Body of pancreas (tissue), 4 donors: ENCODE data around the gene IKZF4. TPM values are rescaled to one million over a fixed set of nuclear protein-coding genes. Genes with fewer than 3 reads are reported as not detected.

Experiments
- ATAC-seq: fragments of 150-250 bp; one replicate; pipeline ENCODE4 v1.9.1; 2016
- DNase-seq, 4 donors: peaks; one replicate each; pipeline ENCODE4 v3.0.0-alpha.2; 2019
- H3K27ac ChIP-seq, 4 donors: fragments of 200-600 bp; sonication (generic); 1 replicate in 3 of 4; 2 replicates in 1 of 4; pipeline versions ENCODE4 v1.5.1 to v1.6.1; 2016 to 2019; ENCODE audit warnings: mild to moderate bottlenecking in 1 of 4, mixed read lengths in 1 of 4, moderate library complexity in 1 of 4
- H3K27me3 ChIP-seq, 2 donors: fragments of 200-600 bp; sonication (generic); one replicate each; pipeline ENCODE4 v1.6.0; 2016; ENCODE audit warnings: mild to moderate bottlenecking in 1 of 2
- H3K36me3 ChIP-seq, 2 donors: fragments of 200-600 bp; sonication (generic); replicated peaks in 1 of 2; 2 replicates each; pipeline ENCODE4 v1.5.1; 2016; ENCODE audit warnings: low read depth in 2 of 2; ENCODE audit not compliant: insufficient read depth in 1 of 2
- H3K4me1 ChIP-seq: fragments of 200-600 bp; sonication (generic); one replicate; pipeline ENCODE4 v1.6.0; 2016
- H3K4me3 ChIP-seq, 2 donors: fragments of 200-600 bp; sonication (generic); 1 replicate in 1 of 2; 2 replicates in 1 of 2; pipeline ENCODE4 v1.5.1; 2016 to 2019
- H3K9me3 ChIP-seq, 3 donors: fragments of 200-600 bp; sonication (generic); 1 replicate in 2 of 3; 2 replicates in 1 of 3; pipeline ENCODE4 v1.5.1; 2016
- POLR2A ChIP-seq, 3 donors: fragments of 450-650 bp; IDR thresholded peaks; one replicate each; pipeline ENCODE4 v1.6.1; 2016; ENCODE audit warnings: antibody characterized with exemption in 3 of 3, mild to moderate bottlenecking in 2 of 3
- WGBS, 2 donors: methylation state at CpG; one replicate each; pipeline ENCODE4 v1.1.5; 2017; 5-methylcytosine and 5-hydroxymethylcytosine counted together
- intact Hi-C: fragments of 100-400 bp; cut with DNase I; formaldehyde crosslinking; loops from one replicate; pipeline ENCODE4 v1.15.1; 2023
- total RNA-seq, 2 donors: library from RNA; depleted of rRNA; stranded (reverse); fragments of >200 nt; gene quantifications; one replicate each; pipeline ENCODE4 v1.1.0, GENCODE V29; 2016
- TF ChIP-seq, protein P1 (sequence below), 7 experiments: fragments of 450-650 bp in 4 of 7; fragments of 200-600 bp in 3 of 7; sonication (generic) in 3 of 7; IDR thresholded peaks; one replicate each; pipeline ENCODE4 v1.5.1; 2016 to 2019; ENCODE audit warnings: antibody characterized with exemption in 7 of 7

The IKZF4 gene
- total RNA-seq, 2 donors from 2014 or later = 2.6 to 7.6 TPM

DNA sequence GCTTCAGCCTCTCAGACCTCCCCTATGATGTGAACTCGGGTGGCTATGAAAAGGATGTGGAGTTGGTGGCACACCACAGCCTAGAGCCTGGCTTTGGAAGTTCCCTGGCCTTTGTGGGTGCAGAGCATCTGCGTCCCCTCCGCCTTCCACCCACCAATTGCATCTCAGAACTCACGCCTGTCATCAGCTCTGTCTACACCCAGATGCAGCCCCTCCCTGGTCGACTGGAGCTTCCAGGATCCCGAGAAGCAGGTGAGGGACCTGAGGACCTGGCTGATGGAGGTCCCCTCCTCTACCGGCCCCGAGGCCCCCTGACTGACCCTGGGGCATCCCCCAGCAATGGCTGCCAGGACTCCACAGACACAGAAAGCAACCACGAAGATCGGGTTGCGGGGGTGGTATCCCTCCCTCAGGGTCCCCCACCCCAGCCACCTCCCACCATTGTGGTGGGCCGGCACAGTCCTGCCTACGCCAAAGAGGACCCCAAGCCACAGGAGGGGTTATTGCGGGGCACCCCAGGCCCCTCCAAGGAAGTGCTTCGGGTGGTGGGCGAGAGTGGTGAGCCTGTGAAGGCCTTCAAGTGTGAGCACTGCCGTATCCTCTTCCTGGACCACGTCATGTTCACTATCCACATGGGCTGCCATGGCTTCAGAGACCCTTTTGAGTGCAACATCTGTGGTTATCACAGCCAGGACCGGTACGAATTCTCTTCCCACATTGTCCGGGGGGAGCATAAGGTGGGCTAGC lies 13.9 kb downstream of the IKZF4 start:
- H3K27ac ChIP-seq = no peak overlapping the region
- no peaks in the 10 kb centered on the region for H3K27me3 ChIP-seq
- TF ChIP-seq POLR2A (IDR thresholded peaks at IDR 0.05) = no peak
- TF ChIP-seq, protein P1, sequence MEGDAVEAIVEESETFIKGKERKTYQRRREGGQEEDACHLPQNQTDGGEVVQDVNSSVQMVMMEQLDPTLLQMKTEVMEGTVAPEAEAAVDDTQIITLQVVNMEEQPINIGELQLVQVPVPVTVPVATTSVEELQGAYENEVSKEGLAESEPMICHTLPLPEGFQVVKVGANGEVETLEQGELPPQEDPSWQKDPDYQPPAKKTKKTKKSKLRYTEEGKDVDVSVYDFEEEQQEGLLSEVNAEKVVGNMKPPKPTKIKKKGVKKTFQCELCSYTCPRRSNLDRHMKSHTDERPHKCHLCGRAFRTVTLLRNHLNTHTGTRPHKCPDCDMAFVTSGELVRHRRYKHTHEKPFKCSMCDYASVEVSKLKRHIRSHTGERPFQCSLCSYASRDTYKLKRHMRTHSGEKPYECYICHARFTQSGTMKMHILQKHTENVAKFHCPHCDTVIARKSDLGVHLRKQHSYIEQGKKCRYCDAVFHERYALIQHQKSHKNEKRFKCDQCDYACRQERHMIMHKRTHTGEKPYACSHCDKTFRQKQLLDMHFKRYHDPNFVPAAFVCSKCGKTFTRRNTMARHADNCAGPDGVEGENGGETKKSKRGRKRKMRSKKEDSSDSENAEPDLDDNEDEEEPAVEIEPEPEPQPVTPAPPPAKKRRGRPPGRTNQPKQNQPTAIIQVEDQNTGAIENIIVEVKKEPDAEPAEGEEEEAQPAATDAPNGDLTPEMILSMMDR (IDR thresholded peaks at IDR 0.05) = no peak
- no peaks in the 10 kb centered on the region for H3K9me3 ChIP-seq
- no peak overlapping the region for H3K4me3 ChIP-seq
- H3K36me3 ChIP-seq = peaks cover 0 to 3% of the 10 kb centered on the region in 2 donors
- no peaks in the 10 kb centered on the region for H3K4me1 ChIP-seq
- ATAC-seq = no peak
- WGBS, 2 donors = 71 to 82% methylated on average over 16 to 20 of the region's 21 CpGs
- DNase-seq = no peak
- intact Hi-C loops = loop anchor here (10.0 kb wide), 1 partner anchor 290 kb away; the partner anchor contains the start of gene GDF11

DNA sequence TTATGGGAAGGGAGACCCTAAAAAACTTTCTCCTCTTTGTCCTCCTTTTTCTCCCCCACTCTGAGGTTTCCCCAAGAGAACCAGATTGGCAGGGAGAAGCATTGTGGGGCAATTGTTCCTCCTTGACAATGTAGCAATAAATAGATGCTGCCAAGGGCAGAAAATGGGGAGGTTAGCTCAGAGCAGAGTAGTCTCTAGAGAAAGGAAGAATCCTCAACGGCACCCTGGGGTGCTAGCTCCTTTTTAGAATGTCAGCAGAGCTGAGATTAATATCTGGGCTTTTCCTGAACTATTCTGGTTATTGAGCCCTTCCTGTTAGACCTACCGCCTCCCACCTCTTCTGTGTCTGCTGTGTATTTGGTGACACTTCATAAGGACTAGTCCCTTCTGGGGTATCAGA lies 16.3 kb downstream of the IKZF4 start:
- no peak for ATAC-seq
- Histone ChIP-seq H3K27ac (no peak overlapping the region), H3K4me3 (no peak overlapping the region), H3K27me3 (no peaks in the 10 kb centered on the region), H3K36me3 (peaks cover 0 to 3% of the 10 kb centered on the region in 2 donors), H3K9me3 (no peaks in the 10 kb centered on the region), H3K4me1 (peaks cover 9% of the 10 kb centered on the region)
- no peak for TF ChIP-seq POLR2A (IDR thresholded peaks at IDR 0.05)
- TF ChIP-seq, protein P1 (IDR thresholded peaks at IDR 0.05) = no peak
- WGBS, 2 donors = 62 to 74% methylated on average over 2 of the region's 2 CpGs
- intact Hi-C loops = loop anchor here (10.0 kb wide), 1 partner anchor 292 kb away; the partner anchor contains the start of gene GDF11
- no peak for DNase-seq

DNA sequence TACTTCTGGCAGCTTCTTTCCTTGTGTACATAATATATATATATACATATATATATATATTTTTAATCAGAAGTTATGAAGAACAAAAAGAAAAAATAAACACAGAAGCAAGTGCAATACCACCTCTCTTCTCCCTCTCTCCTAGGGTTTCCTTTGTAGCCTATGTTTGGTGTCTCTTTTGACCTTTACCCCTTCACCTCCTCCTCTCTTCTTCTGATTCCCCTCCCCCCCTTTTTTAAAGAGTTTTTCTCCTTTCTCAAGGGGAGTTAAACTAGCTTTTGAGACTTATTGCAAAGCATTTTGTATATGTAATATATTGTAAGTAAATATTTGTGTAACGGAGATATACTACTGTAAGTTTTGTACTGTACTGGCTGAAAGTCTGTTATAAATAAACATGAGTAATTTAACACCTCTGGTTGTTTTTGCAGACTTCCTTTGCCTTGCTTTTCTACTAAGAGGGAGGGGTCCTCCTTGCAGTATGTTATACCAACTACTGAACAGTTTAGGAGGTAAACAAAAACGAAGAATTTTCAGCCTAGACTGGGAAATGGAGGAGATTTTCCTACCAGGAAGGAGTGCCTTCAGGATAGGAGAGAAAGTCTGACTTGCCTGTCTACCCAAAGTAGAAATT lies 17.3 kb downstream of the IKZF4 start:
- DNase-seq = no peak

DNA sequence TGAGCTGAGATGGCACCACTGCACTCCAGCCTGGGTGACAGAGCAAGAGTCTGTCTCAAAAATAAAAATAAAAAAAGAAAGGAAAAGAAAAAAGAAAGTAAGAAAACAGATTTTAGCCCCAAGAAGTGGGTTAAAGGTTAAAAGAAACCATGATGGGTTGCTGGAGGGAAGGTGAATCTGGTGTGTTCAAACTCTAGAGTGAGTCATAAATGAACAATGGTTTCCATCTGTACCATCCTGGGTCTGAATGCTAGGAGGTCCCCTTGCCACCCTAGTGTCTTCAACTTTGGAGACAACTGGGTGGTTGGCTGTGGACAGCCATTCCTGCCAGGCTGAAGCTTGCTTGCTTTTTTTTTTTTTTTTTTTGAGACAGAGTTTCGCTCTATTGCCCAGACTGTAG lies 19.3 kb downstream of the IKZF4 start:
- Histone ChIP-seq H3K27ac (no peak overlapping the region), H3K4me1 (peaks cover 21% of the 10 kb centered on the region), H3K27me3 (no peaks in the 10 kb centered on the region), H3K9me3 (no peaks in the 10 kb centered on the region), H3K36me3 (peaks cover 3 to 10% of the 10 kb centered on the region in 2 donors), H3K4me3 (no peak overlapping the region)
- DNase-seq (no peak), ATAC-seq (no peak)
- WGBS, 2 donors = 93 to 100% methylated on average over 1 of the region's 1 CpG
- TF ChIP-seq, protein P1 (IDR thresholded peaks at IDR 0.05) = no peak
- no peak for TF ChIP-seq POLR2A (IDR thresholded peaks at IDR 0.05)
- intact Hi-C loops = no loop called here

More for the DNA sequence above, 17.3 kb downstream of the IKZF4 start:
- H3K27ac ChIP-seq = no peak overlapping the region
- intact Hi-C loops = loop anchor here (10.0 kb wide), 1 partner anchor 293 kb away; the partner anchor contains the start of gene GDF11
- no peaks in the 10 kb centered on the region for H3K36me3 ChIP-seq
- H3K9me3 ChIP-seq = no peaks in the 10 kb centered on the region
- peaks cover 15% of the 10 kb centered on the region for H3K4me1 ChIP-seq
- H3K27me3 ChIP-seq = no peaks in the 10 kb centered on the region
- 49 to 51% methylated on average over 2 of the region's 2 CpGs for WGBS, 2 donors
- TF ChIP-seq, protein P1 (IDR thresholded peaks at IDR 0.05) = no peak
- no peak for TF ChIP-seq POLR2A (IDR thresholded peaks at IDR 0.05)
- ATAC-seq = no peak
- H3K4me3 ChIP-seq = no peak overlapping the region
